Measurements from ENCODE around the gene SLC7A4.

DNA sequence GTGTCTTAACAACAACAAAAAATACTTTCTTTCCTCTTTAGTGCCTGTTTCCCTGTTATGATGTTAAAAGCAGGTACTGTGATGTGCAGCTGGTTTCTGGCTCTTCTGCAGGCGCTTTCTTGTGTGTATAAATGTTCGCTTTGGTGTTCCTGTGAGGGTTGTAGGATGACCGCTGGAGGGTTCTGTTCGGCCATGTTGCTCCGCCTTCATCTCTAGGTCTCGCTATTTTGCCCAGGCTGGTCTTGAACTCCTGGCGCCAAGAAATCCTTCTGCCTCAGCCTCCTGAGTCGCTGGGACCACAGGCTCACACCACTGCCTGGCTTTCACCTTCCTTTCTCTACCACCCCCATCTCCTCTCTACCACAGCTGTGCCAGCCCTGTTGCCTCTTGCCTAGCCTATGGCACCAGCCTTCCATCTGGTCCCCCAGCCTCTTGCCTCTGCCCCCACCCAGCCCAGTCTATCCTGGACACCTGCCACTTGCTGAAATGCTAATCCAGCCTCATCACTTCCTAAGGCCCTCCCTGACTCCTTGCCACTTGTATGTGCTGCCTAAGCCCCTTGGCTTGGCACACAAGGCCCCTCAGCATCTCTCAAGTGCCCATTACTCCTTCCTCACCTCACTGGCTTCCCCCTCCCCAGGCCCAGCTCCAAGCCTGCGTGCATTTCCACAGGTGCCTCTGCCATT, 18.9 kb upstream of the SLC7A4 start:
- TF ChIP-seq POLR2AphosphoS5 (IDR thresholded peaks at IDR 0.05; ENCODE audit: low read depth, low read length): no peak
- no peak for TF ChIP-seq POLR2A (IDR thresholded peaks at IDR 0.05; ENCODE audit: low read depth, low read length)
- TF ChIP-seq PAX5 (IDR thresholded peaks at IDR 0.05; ENCODE audit: insufficient read depth, low read length, severe bottlenecking): no peak
- TF ChIP-seq TAF1 (IDR thresholded peaks at IDR 0.05; ENCODE audit: low read depth, low read length): no peak

Measured in GM12891 (cell line).